ENCODE data around the gene SYP. TPM values are rescaled to one million over a fixed set of nuclear protein-coding genes. Genes with fewer than 3 reads are reported as not detected.

The SYP gene
- total and polyA plus RNA-seq, 9 of the 15 experiments (the other 6 are each of a cell fraction or from before 2014, with no cell fraction given): 0.48 to 5.1 (median 2.6) TPM

GRCh38 chrX:49155900-49156837 is 43.8 kb downstream of the SYP start (continued):
- TF ChIP-seq SRSF7 (optimal IDR thresholded peaks at IDR 0.05; ENCODE audit: low read depth, low read length) (no peak), GTF2F1 (IDR thresholded peaks at IDR 0.05; ENCODE audit: low read depth, low read length) (peak; percentile 49; the same call in 1 of the 2 replicates), PRPF4 (IDR thresholded peaks at IDR 0.05; ENCODE audit: insufficient read depth, low read depth, low read length, poor library complexity, severe bottlenecking) (no peak), PHF8 (IDR thresholded peaks at IDR 0.05; ENCODE audit: borderline replicate concordance, low read length) (peak; percentile 50; the same call in 1 of the 2 replicates), TAF7 (tag; IDR thresholded peaks at IDR 0.05) (0 out of 2 replicates have a peak, but pooled peaks have one; percentile 40), RAD21 (CRISPR knock-in tag; conservative IDR thresholded peaks at IDR 0.05 in 1 of 2, IDR thresholded peaks at IDR 0.05 in 1 of 2) (peak; percentile 59 to 62), HCFC1 (IDR thresholded peaks at IDR 0.05; ENCODE audit: low read depth, low read length) (no peak; the same call in 1 of the 2 replicates), GATAD2B (IDR thresholded peaks at IDR 0.05; ENCODE audit: borderline replicate concordance) (0 out of 2 replicates have a peak, but pooled peaks have one; percentile 28), CREBBP (IDR thresholded peaks at IDR 0.05; ENCODE audit: low read depth, low read length) (no peak), HNRNPUL1 (IDR thresholded peaks at IDR 0.05; ENCODE audit: low read length) (no peak), CXXC5 (CRISPR knock-in tag; IDR thresholded peaks at IDR 0.05) (peak; percentile 89), SMAD3 (CRISPR knock-in tag; conservative IDR thresholded peaks at IDR 0.05) (0 out of 2 replicates have a peak, but pooled peaks have one; percentile 49), ETS1 (conservative IDR thresholded peaks at IDR 0.05; ENCODE audit: control insufficient read depth, low read depth, low read length) (0 out of 2 replicates have a peak, but pooled peaks have one; percentile 27), LCOR (CRISPR knock-in tag; IDR thresholded peaks at IDR 0.05) (peak; percentile 39; the same call in 1 of the 2 replicates), JUND (IDR thresholded peaks at IDR 0.05; ENCODE audit: borderline replicate concordance, low read depth, low read length) (peak; percentile 78), JUND (tag; IDR thresholded peaks at IDR 0.05; ENCODE audit: borderline replicate concordance, low read depth, low read length) (peak; percentile 52; the same call in 2 of the 3 replicates), RBM22 (IDR thresholded peaks at IDR 0.05; ENCODE audit: low read depth, low read length, poor library complexity, severe bottlenecking) (no peak), ATF6 (CRISPR knock-in tag; IDR thresholded peaks at IDR 0.05) (peak; percentile 78; the same call in 1 of the 2 replicates), SUPT5H (IDR thresholded peaks at IDR 0.05) (peak; percentile 73)
- TF ChIP-seq, protein P1, sequence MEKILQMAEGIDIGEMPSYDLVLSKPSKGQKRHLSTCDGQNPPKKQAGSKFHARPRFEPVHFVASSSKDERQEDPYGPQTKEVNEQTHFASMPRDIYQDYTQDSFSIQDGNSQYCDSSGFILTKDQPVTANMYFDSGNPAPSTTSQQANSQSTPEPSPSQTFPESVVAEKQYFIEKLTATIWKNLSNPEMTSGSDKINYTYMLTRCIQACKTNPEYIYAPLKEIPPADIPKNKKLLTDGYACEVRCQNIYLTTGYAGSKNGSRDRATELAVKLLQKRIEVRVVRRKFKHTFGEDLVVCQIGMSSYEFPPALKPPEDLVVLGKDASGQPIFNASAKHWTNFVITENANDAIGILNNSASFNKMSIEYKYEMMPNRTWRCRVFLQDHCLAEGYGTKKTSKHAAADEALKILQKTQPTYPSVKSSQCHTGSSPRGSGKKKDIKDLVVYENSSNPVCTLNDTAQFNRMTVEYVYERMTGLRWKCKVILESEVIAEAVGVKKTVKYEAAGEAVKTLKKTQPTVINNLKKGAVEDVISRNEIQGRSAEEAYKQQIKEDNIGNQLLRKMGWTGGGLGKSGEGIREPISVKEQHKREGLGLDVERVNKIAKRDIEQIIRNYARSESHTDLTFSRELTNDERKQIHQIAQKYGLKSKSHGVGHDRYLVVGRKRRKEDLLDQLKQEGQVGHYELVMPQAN (IDR thresholded peaks at IDR 0.05; ENCODE audit: borderline replicate concordance): no peak
